ENCODE results near the gene CPXM1. TPM values are rescaled to one million over a fixed set of nuclear protein-coding genes. Genes with fewer than 3 reads are reported as not detected.

Gene CPXM1
- total and polyA plus RNA-seq, 2 donors (not counting 3 experiments of a cell fraction or from before 2014, with no cell fraction given), result 18.9 to 20.3 TPM

DNA sequence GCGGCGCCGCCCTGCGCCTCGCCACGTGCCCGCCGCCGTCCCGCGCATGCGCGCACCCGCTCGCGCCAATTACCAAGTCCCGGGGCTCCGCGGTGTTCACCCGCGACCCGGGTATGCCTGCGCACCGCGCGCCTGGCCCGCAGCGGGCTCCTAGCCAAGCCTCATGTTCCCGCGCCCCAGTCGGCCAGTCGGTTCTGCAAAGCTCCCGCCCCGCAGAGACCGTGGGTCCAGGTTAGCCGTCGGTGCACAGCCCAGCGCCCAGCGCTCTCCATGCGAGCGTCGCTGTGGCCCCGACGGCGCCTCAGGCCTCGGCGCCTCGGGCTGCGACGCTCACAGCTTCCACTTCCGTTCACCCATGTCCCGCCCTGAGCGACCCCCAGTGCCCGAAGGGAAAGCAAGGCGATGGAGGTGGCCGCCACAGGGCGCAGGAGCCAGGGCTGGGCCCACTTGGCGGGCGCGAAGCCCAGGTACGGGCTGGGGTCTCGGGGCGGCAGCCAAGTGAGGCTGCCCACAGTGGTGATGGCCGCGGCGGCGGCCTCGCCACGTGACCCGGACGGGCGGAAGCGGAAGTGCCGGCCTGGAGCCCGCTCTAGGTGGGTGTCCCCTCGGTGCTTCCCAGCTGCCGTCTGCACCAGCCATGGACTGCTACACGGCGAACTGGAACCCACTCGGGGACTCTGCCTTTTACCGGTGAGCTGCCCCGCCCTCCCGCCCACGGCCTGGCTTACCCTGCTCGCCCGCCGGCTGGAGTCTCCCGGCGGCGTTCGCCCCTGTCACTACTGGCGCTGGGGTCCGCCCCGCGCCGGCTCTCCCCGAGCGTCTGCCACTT is 39.9 kb upstream of the CPXM1 start, which contains the start of the genes PCED1A and VPS16:
Gene PCED1A, minus strand, starts transcription at position 518 of the 829 bp plus-strand sequence. CDS start 743 bp downstream, outside the sequence.
Gene VPS16, plus strand, starts transcription at position 608 of the 829 bp plus-strand sequence. Its CDS starts 30 bp downstream, at position 638.
- CTCF ChIA-PET, result interaction anchor here (1.2 to 2.4 kb wide), 3 partner anchors 11 to 88 kb away, joined by 3 to 15 read pairs (median 4); no protein-coding TSS in a partner anchor
- peak; percentile 79 for DNase-seq (ENCODE audit: low read depth, low spot score)

More for the DNA sequence above, 39.9 kb upstream of the CPXM1 start, which contains the start of the genes PCED1A and VPS16:
- peaks cover 4% of the 10 kb centered on the region for H3K4me1 ChIP-seq (ENCODE audit: control insufficient read depth, extremely low read depth, insufficient read depth, low read length)
- peak; percentile 79 for FAIRE-seq
- intact Hi-C loops (cut with micrococcal nuclease) (loop anchor here (2.0 kb wide), 1 partner anchor 32 kb away; the partner anchor contains the start of gene PTPRA), dilution Hi-C loops (cut with MboI; ENCODE audit: extremely low pct_ligation_motif_present, low sequenced_read_pairs) (no loop called here)
- peak within 1 kb of the TSS; percentile 80 to 92 (median 81) for H3K4me3 ChIP-seq (replicated peaks in 1 of 3; ENCODE audit: insufficient read depth in 1 of 3, low read depth in 1 of 3, low read length in 3 of 3)
- no peaks in the 10 kb centered on the region for H3K27me3 ChIP-seq (ENCODE audit: control insufficient read depth in 2 of 2, insufficient read depth in 2 of 2, low read length in 2 of 2)
- H3K36me3 ChIP-seq (ENCODE audit: control insufficient read depth in 2 of 2, extremely low read depth in 1 of 2, insufficient read depth in 2 of 2, low read length in 2 of 2), result peaks cover 0 to 2% of the 10 kb centered on the region in 2 experiments
- no peaks in the 10 kb centered on the region for H4K20me1 ChIP-seq (replicated peaks; ENCODE audit: control insufficient read depth, extremely low read depth, insufficient read depth, low read length)
- no peaks in the 10 kb centered on the region for H3K9me3 ChIP-seq (replicated peaks; ENCODE audit: control insufficient read depth, insufficient read depth, low read length)
- H2AFZ ChIP-seq (ENCODE audit: low read depth, low read length), result peak within 1 kb of the TSS; percentile 97
- H3K4me2 ChIP-seq (ENCODE audit: insufficient read depth, low read length), result peak within 1 kb of the TSS; percentile 94
- H3K27ac ChIP-seq (ENCODE audit: insufficient read depth, low read depth, low read length), result peak within 1 kb of the TSS; percentile 65
- POLR2A ChIA-PET, result no interaction called here
- peak within 1 kb of the TSS; percentile 56 for H3K9ac ChIP-seq (replicated peaks; ENCODE audit: extremely low read depth, insufficient read depth, low read length)
- no peaks in the 10 kb centered on the region for H3K9me1 ChIP-seq (replicated peaks; ENCODE audit: control insufficient read depth, extremely low read depth, insufficient read depth, low read length)
- no peak for TF ChIP-seq EZH2 (IDR thresholded peaks at IDR 0.05; ENCODE audit: borderline replicate concordance, low read depth, low read length, severe bottlenecking)
- TF ChIP-seq JUN (IDR thresholded peaks at IDR 0.05; ENCODE audit: borderline replicate concordance, insufficient read depth, insufficient read length, low read depth), result no peak
- no peak for TF ChIP-seq FOS (IDR thresholded peaks at IDR 0.05; ENCODE audit: borderline replicate concordance, insufficient read depth, low read length)
- TF ChIP-seq POLR2AphosphoS5 (IDR thresholded peaks at IDR 0.05; ENCODE audit: insufficient read depth, low read depth, low read length), result no peak
- TF ChIP-seq, protein P1, sequence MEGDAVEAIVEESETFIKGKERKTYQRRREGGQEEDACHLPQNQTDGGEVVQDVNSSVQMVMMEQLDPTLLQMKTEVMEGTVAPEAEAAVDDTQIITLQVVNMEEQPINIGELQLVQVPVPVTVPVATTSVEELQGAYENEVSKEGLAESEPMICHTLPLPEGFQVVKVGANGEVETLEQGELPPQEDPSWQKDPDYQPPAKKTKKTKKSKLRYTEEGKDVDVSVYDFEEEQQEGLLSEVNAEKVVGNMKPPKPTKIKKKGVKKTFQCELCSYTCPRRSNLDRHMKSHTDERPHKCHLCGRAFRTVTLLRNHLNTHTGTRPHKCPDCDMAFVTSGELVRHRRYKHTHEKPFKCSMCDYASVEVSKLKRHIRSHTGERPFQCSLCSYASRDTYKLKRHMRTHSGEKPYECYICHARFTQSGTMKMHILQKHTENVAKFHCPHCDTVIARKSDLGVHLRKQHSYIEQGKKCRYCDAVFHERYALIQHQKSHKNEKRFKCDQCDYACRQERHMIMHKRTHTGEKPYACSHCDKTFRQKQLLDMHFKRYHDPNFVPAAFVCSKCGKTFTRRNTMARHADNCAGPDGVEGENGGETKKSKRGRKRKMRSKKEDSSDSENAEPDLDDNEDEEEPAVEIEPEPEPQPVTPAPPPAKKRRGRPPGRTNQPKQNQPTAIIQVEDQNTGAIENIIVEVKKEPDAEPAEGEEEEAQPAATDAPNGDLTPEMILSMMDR (IDR thresholded peaks at IDR 0.05; ENCODE audit: extremely low read depth in 1 of 2, insufficient read depth in 1 of 2, low read depth in 1 of 2, low read length in 2 of 2), result no peak
- peak; percentile 48 for TF ChIP-seq MYC (IDR thresholded peaks at IDR 0.05; ENCODE audit: low read depth, low read length)
- TF ChIP-seq GATA2 (IDR thresholded peaks at IDR 0.05; ENCODE audit: insufficient read depth, insufficient read length, low read depth, low read length), result no peak
- TF ChIP-seq, protein P2, sequence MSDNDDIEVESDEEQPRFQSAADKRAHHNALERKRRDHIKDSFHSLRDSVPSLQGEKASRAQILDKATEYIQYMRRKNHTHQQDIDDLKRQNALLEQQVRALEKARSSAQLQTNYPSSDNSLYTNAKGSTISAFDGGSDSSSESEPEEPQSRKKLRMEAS (IDR thresholded peaks at IDR 0.05; ENCODE audit: insufficient read depth, insufficient read length), result peak; percentile 90
- peak; percentile 42 for TF ChIP-seq POLR2A (IDR thresholded peaks at IDR 0.05; ENCODE audit: low read depth, low read length)
- peaks cover 3% of the 10 kb centered on the region for H3K79me2 ChIP-seq (ENCODE audit: control insufficient read depth, insufficient read depth, low read length)
- BruUV-seq (replicated peaks), result no TSS peak

Measured in endothelial cell of umbilical vein (primary cell).